Ovary (tissue), 3 donors: ENCODE results near the gene CFAP299.

Source experiments
- EP300 ChIP-seq: sonication (generic); formaldehyde crosslinking; IDR thresholded peaks from one replicate; pipeline ENCODE4 v1.6.1; 2017; ENCODE audit warnings: antibody characterized with exemption
- POLR2A ChIP-seq: fragments of 450-650 bp; IDR thresholded peaks from one replicate; pipeline ENCODE4 v1.6.1; 2017; ENCODE audit warnings: antibody characterized with exemption, mild to moderate bottlenecking, moderate library complexity
- TF ChIP-seq, protein P1 (sequence below), 3 donors: fragments of 450-650 bp in 2 of 3; fragments of 200-600 bp in 1 of 3; IDR thresholded peaks; one replicate each; pipeline versions ENCODE4 v1.5.1 to v1.8.0; 2016 to 2022; ENCODE audit warnings: antibody characterized with exemption in 3 of 3, mild to moderate bottlenecking in 1 of 3
- donor health status: DM: no; HTN: no; CAD: no.

DNA sequence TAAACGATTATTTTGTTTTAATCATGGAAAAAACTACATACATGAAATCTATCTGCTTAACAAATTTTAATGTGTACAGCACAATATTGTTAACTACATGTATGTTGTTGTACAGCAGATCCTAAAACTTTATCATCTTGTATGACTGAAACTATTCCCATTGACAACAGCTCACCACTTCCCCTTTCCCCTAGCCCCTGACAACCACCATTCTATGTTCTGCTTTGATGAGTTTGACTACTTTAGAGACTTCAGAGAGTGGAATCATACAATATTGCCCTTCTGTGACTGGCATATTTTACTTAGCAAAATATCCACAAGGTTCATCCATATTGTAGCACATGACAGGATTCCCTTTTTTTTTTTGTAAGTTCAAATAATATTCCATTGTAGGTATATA, 185.9 kb downstream of the CFAP299 start:
- TF ChIP-seq, protein P1, sequence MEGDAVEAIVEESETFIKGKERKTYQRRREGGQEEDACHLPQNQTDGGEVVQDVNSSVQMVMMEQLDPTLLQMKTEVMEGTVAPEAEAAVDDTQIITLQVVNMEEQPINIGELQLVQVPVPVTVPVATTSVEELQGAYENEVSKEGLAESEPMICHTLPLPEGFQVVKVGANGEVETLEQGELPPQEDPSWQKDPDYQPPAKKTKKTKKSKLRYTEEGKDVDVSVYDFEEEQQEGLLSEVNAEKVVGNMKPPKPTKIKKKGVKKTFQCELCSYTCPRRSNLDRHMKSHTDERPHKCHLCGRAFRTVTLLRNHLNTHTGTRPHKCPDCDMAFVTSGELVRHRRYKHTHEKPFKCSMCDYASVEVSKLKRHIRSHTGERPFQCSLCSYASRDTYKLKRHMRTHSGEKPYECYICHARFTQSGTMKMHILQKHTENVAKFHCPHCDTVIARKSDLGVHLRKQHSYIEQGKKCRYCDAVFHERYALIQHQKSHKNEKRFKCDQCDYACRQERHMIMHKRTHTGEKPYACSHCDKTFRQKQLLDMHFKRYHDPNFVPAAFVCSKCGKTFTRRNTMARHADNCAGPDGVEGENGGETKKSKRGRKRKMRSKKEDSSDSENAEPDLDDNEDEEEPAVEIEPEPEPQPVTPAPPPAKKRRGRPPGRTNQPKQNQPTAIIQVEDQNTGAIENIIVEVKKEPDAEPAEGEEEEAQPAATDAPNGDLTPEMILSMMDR (IDR thresholded peaks at IDR 0.05), result no peak
- TF ChIP-seq POLR2A, result no peak
- no peak for TF ChIP-seq EP300
